GM10248 (cell line): ENCODE results near the gene ARPC5L.

Source experiments
- CTCF ChIA-PET: fragments of 300-600 bp; sonication (Branson Sonifier 250); formaldehyde crosslinking; extraction: SDS; loops from one replicate; lab custom pipeline; 2021; ENCODE audit warnings: antibody characterized with exemption; lab: Yijun Ruan, JAX
- POLR2A ChIA-PET: fragments of 350-650 bp; sonication (Branson Sonifier 250); formaldehyde crosslinking; extraction: SDS; loops from one replicate; lab custom pipeline; 2020; ENCODE audit warnings: antibody characterized with exemption; lab: Yijun Ruan, JAX
- DNase-seq: peaks from one replicate; pipeline ENCODE4 v3.0.0; 2012; ENCODE audit errors: extremely low spot score
- CTCF ChIP-seq: IDR thresholded peaks from 2 replicates; pipeline ENCODE4 v1.5.1; 2012; ENCODE audit warnings: mild to moderate bottlenecking, low read depth; ENCODE audit errors: extremely low read depth, missing control alignments, control extremely low read depth

ARPC5L gene

GRCh38 chr9:124894035-124894740 is 32.3 kb downstream of the ARPC5L start:
- ChIA-PET CTCF (interaction anchor here (0.6 to 2.7 kb wide), 22 partner anchors 10 to 277 kb away, joined by 3 to 31 read pairs (median 4); partner anchors contain the start of genes NR6A1, OLFML2A, SCAI and WDR38), POLR2A (interaction anchor here (0.7 kb wide), 1 partner anchor 40 kb away, joined by 6 read pairs; no protein-coding TSS in a partner anchor)
- DNase-seq = no peak
- TF ChIP-seq CTCF = no peak

- DNase-seq = no peak
- peak; percentile 59 for TF ChIP-seq CTCF
- POLR2A ChIA-PET = interaction anchor here (0.7 kb wide), 1 partner anchor 41 kb away, joined by 6 read pairs; no protein-coding TSS in a partner anchor
- CTCF ChIA-PET = interaction anchor here (0.7 to 2.7 kb wide), 14 partner anchors 11 to 278 kb away, joined by 3 to 31 read pairs (median 4); partner anchors contain the start of genes NR6A1 and WDR38
These were observed 32.8 kb downstream of the ARPC5L start for GRCh38 chr9:124894741-124895170.

GRCh38 chr9:124897570-124898460 is 35.9 kb downstream of the ARPC5L start:
- no peak for TF ChIP-seq CTCF
- ChIA-PET CTCF (interaction anchor here (1.3 kb wide), 2 partner anchors 45 to 126 kb away, joined by 4 to 5 read pairs; partner anchors contain the start of gene WDR38), POLR2A (no interaction called here)
- DNase-seq = no peak

- POLR2A ChIA-PET = no interaction called here
- DNase-seq = no peak
- TF ChIP-seq CTCF = no peak
- CTCF ChIA-PET = interaction anchor here (1.1 to 2.8 kb wide), 5 partner anchors 8 to 125 kb away, joined by 3 to 6 read pairs (median 4); no protein-coding TSS in a partner anchor
These were observed 37.9 kb downstream of the ARPC5L start for GRCh38 chr9:124899845-124900244.

- TF ChIP-seq CTCF = no peak
- CTCF ChIA-PET = no interaction called here
- DNase-seq = no peak
- POLR2A ChIA-PET = no interaction called here
These were observed 45.0 kb downstream of the ARPC5L start for GRCh38 chr9:124906966-124907365.

- no peak for DNase-seq
- ChIA-PET CTCF (interaction anchor here (1.2 to 1.5 kb wide), 2 partner anchors 14 to 250 kb away, joined by 3 read pairs; no protein-coding TSS in a partner anchor), POLR2A (no interaction called here)
- TF ChIP-seq CTCF = no peak
These were observed 46.2 kb downstream of the ARPC5L start for GRCh38 chr9:124908098-124908497.
